ENCODE data around the gene NRXN3.

DNA sequence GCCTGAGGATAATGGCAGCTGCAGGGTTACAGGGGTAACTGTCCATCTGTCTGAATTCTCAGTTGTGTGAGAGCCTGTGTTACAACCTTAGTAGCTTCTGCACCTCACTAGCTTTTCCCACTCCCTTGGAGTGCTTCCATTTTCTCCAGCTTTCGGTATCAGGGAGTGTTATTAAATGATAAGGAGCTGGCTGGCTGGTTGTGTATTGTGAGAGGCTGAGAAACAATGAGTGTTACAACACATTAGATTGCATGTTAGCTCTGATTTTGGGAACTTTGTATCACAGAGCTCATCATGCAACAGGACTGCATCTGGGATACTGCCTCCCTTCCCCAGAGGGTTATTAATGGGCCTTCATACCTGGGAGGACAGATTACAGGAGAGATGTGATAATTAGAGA, 1317.5 kb downstream of the NRXN3 start:
- TF ChIP-seq, protein P1, sequence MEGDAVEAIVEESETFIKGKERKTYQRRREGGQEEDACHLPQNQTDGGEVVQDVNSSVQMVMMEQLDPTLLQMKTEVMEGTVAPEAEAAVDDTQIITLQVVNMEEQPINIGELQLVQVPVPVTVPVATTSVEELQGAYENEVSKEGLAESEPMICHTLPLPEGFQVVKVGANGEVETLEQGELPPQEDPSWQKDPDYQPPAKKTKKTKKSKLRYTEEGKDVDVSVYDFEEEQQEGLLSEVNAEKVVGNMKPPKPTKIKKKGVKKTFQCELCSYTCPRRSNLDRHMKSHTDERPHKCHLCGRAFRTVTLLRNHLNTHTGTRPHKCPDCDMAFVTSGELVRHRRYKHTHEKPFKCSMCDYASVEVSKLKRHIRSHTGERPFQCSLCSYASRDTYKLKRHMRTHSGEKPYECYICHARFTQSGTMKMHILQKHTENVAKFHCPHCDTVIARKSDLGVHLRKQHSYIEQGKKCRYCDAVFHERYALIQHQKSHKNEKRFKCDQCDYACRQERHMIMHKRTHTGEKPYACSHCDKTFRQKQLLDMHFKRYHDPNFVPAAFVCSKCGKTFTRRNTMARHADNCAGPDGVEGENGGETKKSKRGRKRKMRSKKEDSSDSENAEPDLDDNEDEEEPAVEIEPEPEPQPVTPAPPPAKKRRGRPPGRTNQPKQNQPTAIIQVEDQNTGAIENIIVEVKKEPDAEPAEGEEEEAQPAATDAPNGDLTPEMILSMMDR (IDR thresholded peaks at IDR 0.05) = no peak
- TF ChIP-seq POLR2A (IDR thresholded peaks at IDR 0.05) = no peak

Measured in body of pancreas (tissue), 4 donors.